NCI-H1436 (cell line): ENCODE results near the gene NR2E3.

ENCODE experiments used
- DNase-seq: peaks from one replicate; lab custom pipeline; 2025; lab: John Stamatoyannopoulos, UW

The NR2E3 gene

GRCh38 chr15:71810256-71811035 lies at the start of gene NR2E3:
TSS of gene NR2E3 (plus strand) at chr15:71810554. CDS start at chr15:71810744, 190 bp downstream.
- DNase-seq = no peak

- no peak for DNase-seq
These were observed 49.5 kb upstream of the NR2E3 start for GRCh38 chr15:71760852-71761251.

- DNase-seq = no peak
These were observed 48.7 kb upstream of the NR2E3 start for GRCh38 chr15:71761649-71762048.

- DNase-seq = no peak
These were observed 42.2 kb upstream of the NR2E3 start for GRCh38 chr15:71768184-71768583.

- DNase-seq = no peak
These were observed 37.0 kb upstream of the NR2E3 start for GRCh38 chr15:71773206-71773859.

- DNase-seq = no peak
These were observed 34.5 kb upstream of the NR2E3 start for GRCh38 chr15:71775856-71776255.

- DNase-seq = no peak
These were observed 34.0 kb upstream of the NR2E3 start for GRCh38 chr15:71776304-71776703.

GRCh38 chr15:71777216-71777943 lies 33.0 kb upstream of the NR2E3 start:
- DNase-seq = no peak

- no peak for DNase-seq
These were observed 31.1 kb upstream of the NR2E3 start for GRCh38 chr15:71779073-71779797.

- DNase-seq = peak; percentile 49
These were observed 30.0 kb upstream of the NR2E3 start for GRCh38 chr15:71780115-71780976.

GRCh38 chr15:71781179-71781964 lies 29.0 kb upstream of the NR2E3 start:
- DNase-seq = no peak

GRCh38 chr15:71781965-71782265 lies 28.4 kb upstream of the NR2E3 start:
- DNase-seq = no peak

- DNase-seq = no peak
These were observed 27.8 kb upstream of the NR2E3 start for GRCh38 chr15:71782422-71783165.

GRCh38 chr15:71784719-71785118 lies 25.6 kb upstream of the NR2E3 start:
- no peak for DNase-seq

GRCh38 chr15:71785996-71786395 lies 24.4 kb upstream of the NR2E3 start:
- no peak for DNase-seq

- no peak for DNase-seq
These were observed 23.7 kb upstream of the NR2E3 start for GRCh38 chr15:71786673-71787072.

GRCh38 chr15:71788646-71789579 lies 21.4 kb upstream of the NR2E3 start:
- no peak for DNase-seq

- no peak for DNase-seq
These were observed 20.7 kb upstream of the NR2E3 start for GRCh38 chr15:71789616-71790015.

- DNase-seq = no peak
These were observed 20.3 kb upstream of the NR2E3 start for GRCh38 chr15:71790081-71790480.
